HepG2 (cell line): ENCODE results near the gene PIGL. TPM values are rescaled to one million over a fixed set of nuclear protein-coding genes. Genes with fewer than 3 reads are reported as not detected.
A peak's percentile ranks its signal among the peaks of the same experiment; 100 is the strongest.

Source experiments
- AHR ChIP-seq: IDR thresholded peaks from 2 replicates; pipeline ENCODE4 v1.6.1; 2018; ENCODE audit warnings: missing genetic modification reagents, missing compliant biosample characterization
- GATAD2A ChIP-seq: IDR thresholded peaks from 2 replicates; pipeline ENCODE4 v1.6.1; 2016
- RXRB ChIP-seq: IDR thresholded peaks from 2 replicates; pipeline ENCODE4 v1.6.1; 2016; ENCODE audit warnings: borderline replicate concordance, missing genetic modification reagents, missing compliant biosample characterization
- SNRNP70 ChIP-seq: fragments of 200-400 bp; formaldehyde crosslinking; IDR thresholded peaks from 2 replicates; pipeline ENCODE4 v1.6.1; 2017; ENCODE audit warnings: mild to moderate bottlenecking, low read depth, low read length, moderate library complexity
- SP1 ChIP-seq, 2 experiments: fragments of 450-650 bp in 1 of 2; sonication (generic) in 1 of 2; formaldehyde crosslinking in 1 of 2; IDR thresholded peaks; 2 replicates each; pipeline versions ENCODE4 v1.4.0 to v1.6.1; 2016 to 2020; ENCODE audit warnings: missing genetic modification reagents in 1 of 2
- SRF ChIP-seq: IDR thresholded peaks from 2 replicates; pipeline ENCODE4 v1.6.1; 2011; ENCODE audit warnings: mild to moderate bottlenecking, low read depth, low read length, moderate library complexity
- ZBTB38 ChIP-seq: sonication (generic); formaldehyde crosslinking; IDR thresholded peaks from 2 replicates; pipeline ENCODE4 v1.5.1; 2020; ENCODE audit warnings: mild to moderate bottlenecking, missing genetic modification reagents
- ZFP1 ChIP-seq: IDR thresholded peaks from 2 replicates; pipeline ENCODE4 v1.6.1; 2016
- ZFY ChIP-seq: sonication (generic); formaldehyde crosslinking; IDR thresholded peaks from 2 replicates; pipeline ENCODE4 v1.4.0; 2020; ENCODE audit warnings: missing genetic modification reagents
- ZNF18 ChIP-seq: sonication (generic); formaldehyde crosslinking; IDR thresholded peaks from 2 replicates; pipeline ENCODE4 v1.8.0; 2022; ENCODE audit warnings: mild to moderate bottlenecking, missing genetic modification reagents; ENCODE audit not compliant: insufficient replicate concordance
- ZNF430 ChIP-seq: sonication (generic); formaldehyde crosslinking; IDR thresholded peaks from 2 replicates; pipeline ENCODE4 v1.9.0; 2021; ENCODE audit warnings: mild to moderate bottlenecking, missing genetic modification reagents
- ZNF44 ChIP-seq: sonication (generic); formaldehyde crosslinking; IDR thresholded peaks from 2 replicates; pipeline ENCODE4 v1.5.1; 2020; ENCODE audit warnings: mild to moderate bottlenecking, missing genetic modification reagents
- polyA plus RNA-seq, 8 experiments: library from polyadenylated mRNA; depleted of rRNA in 3 of 8; stranded (reverse) in 7 of 8; unstranded in 1 of 8; fragments of >200 nt; fragmentation: Illumina TruSeq in 4 of 8; extraction: Trizol in 4 of 8; gene quantifications; 2 replicates each; pipeline versions ENCODE4 v1.2.1 to v1.2.3, GENCODE V29; 2011 to 2016; ENCODE audit warnings: low read depth in 4 of 8, missing spikeins in 1 of 8, mixed read lengths in 1 of 8; ENCODE audit not compliant: insufficient read depth in 1 of 8
- total RNA-seq, 5 experiments: library from RNA; depleted of rRNA; stranded (reverse); fragments of >200 nt; fragmentation: Illumina TruSeq; extraction: Trizol; gene quantifications; 2 replicates each; pipeline ENCODE4 v1.2.3, GENCODE V29; 2016; ENCODE audit warnings: low read depth in 1 of 5
- TF ChIP-seq, protein P1 (sequence below): sonication (generic); formaldehyde crosslinking; IDR thresholded peaks from 2 replicates; pipeline ENCODE4 v1.9.0; 2022; ENCODE audit warnings: low read depth, missing genetic modification reagents
- TF ChIP-seq, protein P2 (sequence below): IDR thresholded peaks from 2 replicates; pipeline ENCODE4 v1.6.1; 2016; ENCODE audit warnings: low read depth, missing genetic modification reagents, missing compliant biosample characterization
- TF ChIP-seq, protein P3 (sequence below): IDR thresholded peaks from 2 replicates; pipeline ENCODE4 v1.6.1; 2018; ENCODE audit warnings: missing genetic modification reagents, mild to moderate bottlenecking, missing compliant biosample characterization
- TF ChIP-seq, protein P4 (sequence below): sonication (generic); formaldehyde crosslinking; IDR thresholded peaks from 2 replicates; pipeline ENCODE4 v1.4.0; 2020; ENCODE audit warnings: missing genetic modification reagents

The PIGL gene
- total and polyA plus RNA-seq, 2 of the 13 experiments (the other 11 are each of a cell fraction or from before 2014, with no cell fraction given): 28.5 to 63.8 TPM

DNA sequence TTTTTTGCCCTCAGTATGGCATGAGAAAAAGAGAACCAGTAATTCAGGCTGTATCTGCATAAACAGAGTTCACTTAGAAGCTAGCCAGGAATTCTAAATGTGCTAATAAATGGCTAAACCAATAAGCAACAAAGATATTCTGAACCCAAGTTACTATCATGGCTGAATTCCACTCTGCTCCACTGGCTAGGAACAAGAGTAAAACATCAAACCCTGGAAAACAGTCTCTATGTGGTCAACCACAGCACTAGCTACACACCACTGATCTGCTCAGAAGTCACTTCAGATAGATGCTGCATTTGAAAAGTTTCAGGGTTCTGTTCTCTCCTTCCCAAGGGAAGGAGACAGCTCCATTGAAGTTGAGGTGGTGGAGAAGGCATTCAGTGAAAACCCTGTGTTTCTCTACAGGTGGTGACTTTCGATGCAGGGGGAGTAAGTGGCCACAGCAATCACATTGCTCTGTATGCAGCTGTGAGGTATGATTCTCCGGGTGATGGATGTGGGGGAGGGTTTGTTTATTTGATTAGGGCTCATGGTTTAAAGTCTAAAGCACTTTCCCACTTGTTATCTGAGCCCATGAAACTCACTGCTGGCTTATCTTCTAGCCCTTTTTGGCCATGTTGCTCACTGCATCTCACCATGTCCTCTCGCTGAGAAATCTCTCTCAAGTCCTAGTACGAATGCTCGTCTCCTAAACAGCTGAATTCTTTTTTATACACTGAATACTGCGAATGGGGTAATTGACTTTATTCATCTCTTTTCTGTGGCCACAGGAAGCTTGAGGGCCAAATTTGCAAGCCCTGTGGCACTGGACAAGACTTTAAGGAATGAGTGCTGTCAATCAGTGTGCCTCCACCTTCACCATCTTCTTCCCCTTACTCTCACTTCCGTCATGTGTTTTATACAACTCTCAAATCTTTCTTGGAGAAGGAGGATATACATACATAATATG lies 96.4 kb downstream of the PIGL start (continued):
- TF ChIP-seq ZFY: 0 out of 2 replicates have a peak, but pooled peaks have one; percentile 11
- TF ChIP-seq GATAD2A (CRISPR knock-in tag): peak; percentile 80
- TF ChIP-seq, protein P1, sequence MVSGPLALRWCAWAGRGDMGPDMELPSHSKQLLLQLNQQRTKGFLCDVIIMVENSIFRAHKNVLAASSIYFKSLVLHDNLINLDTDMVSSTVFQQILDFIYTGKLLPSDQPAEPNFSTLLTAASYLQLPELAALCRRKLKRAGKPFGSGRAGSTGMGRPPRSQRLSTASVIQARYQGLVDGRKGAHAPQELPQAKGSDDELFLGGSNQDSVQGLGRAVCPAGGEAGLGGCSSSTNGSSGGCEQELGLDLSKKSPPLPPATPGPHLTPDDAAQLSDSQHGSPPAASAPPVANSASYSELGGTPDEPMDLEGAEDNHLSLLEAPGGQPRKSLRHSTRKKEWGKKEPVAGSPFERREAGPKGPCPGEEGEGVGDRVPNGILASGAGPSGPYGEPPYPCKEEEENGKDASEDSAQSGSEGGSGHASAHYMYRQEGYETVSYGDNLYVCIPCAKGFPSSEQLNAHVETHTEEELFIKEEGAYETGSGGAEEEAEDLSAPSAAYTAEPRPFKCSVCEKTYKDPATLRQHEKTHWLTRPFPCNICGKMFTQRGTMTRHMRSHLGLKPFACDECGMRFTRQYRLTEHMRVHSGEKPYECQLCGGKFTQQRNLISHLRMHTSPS (CRISPR knock-in tag): no peak
- TF ChIP-seq ZNF430 (CRISPR knock-in tag): peak; percentile 71; the same call in 1 of the 2 replicates
- TF ChIP-seq AHR: no peak
- 0 out of 2 replicates have a peak, but pooled peaks have one; percentile 36 for TF ChIP-seq ZBTB38 (CRISPR knock-in tag)
- TF ChIP-seq SNRNP70: no peak
- TF ChIP-seq, protein P2, sequence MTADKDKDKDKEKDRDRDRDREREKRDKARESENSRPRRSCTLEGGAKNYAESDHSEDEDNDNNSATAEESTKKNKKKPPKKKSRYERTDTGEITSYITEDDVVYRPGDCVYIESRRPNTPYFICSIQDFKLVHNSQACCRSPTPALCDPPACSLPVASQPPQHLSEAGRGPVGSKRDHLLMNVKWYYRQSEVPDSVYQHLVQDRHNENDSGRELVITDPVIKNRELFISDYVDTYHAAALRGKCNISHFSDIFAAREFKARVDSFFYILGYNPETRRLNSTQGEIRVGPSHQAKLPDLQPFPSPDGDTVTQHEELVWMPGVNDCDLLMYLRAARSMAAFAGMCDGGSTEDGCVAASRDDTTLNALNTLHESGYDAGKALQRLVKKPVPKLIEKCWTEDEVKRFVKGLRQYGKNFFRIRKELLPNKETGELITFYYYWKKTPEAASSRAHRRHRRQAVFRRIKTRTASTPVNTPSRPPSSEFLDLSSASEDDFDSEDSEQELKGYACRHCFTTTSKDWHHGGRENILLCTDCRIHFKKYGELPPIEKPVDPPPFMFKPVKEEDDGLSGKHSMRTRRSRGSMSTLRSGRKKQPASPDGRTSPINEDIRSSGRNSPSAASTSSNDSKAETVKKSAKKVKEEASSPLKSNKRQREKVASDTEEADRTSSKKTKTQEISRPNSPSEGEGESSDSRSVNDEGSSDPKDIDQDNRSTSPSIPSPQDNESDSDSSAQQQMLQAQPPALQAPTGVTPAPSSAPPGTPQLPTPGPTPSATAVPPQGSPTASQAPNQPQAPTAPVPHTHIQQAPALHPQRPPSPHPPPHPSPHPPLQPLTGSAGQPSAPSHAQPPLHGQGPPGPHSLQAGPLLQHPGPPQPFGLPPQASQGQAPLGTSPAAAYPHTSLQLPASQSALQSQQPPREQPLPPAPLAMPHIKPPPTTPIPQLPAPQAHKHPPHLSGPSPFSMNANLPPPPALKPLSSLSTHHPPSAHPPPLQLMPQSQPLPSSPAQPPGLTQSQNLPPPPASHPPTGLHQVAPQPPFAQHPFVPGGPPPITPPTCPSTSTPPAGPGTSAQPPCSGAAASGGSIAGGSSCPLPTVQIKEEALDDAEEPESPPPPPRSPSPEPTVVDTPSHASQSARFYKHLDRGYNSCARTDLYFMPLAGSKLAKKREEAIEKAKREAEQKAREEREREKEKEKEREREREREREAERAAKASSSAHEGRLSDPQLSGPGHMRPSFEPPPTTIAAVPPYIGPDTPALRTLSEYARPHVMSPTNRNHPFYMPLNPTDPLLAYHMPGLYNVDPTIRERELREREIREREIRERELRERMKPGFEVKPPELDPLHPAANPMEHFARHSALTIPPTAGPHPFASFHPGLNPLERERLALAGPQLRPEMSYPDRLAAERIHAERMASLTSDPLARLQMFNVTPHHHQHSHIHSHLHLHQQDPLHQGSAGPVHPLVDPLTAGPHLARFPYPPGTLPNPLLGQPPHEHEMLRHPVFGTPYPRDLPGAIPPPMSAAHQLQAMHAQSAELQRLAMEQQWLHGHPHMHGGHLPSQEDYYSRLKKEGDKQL (CRISPR knock-in tag): 0 out of 2 replicates have a peak, but pooled peaks have one; percentile 66
- peak; percentile 69 for TF ChIP-seq SRF
- TF ChIP-seq, protein P3, sequence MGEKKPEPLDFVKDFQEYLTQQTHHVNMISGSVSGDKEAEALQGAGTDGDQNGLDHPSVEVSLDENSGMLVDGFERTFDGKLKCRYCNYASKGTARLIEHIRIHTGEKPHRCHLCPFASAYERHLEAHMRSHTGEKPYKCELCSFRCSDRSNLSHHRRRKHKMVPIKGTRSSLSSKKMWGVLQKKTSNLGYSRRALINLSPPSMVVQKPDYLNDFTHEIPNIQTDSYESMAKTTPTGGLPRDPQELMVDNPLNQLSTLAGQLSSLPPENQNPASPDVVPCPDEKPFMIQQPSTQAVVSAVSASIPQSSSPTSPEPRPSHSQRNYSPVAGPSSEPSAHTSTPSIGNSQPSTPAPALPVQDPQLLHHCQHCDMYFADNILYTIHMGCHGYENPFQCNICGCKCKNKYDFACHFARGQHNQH: peak; percentile 77
- peak; percentile 35 for TF ChIP-seq ZNF18 (CRISPR knock-in tag)
- no peak for TF ChIP-seq ZFP1 (CRISPR knock-in tag)
- TF ChIP-seq SP1 (IDR thresholded peaks at IDR 0.05): no peak
- TF ChIP-seq SP1 (CRISPR knock-in tag; IDR thresholded peaks at IDR 0.05): 0 out of 2 replicates have a peak, but pooled peaks have one; percentile 19
- TF ChIP-seq, protein P4, sequence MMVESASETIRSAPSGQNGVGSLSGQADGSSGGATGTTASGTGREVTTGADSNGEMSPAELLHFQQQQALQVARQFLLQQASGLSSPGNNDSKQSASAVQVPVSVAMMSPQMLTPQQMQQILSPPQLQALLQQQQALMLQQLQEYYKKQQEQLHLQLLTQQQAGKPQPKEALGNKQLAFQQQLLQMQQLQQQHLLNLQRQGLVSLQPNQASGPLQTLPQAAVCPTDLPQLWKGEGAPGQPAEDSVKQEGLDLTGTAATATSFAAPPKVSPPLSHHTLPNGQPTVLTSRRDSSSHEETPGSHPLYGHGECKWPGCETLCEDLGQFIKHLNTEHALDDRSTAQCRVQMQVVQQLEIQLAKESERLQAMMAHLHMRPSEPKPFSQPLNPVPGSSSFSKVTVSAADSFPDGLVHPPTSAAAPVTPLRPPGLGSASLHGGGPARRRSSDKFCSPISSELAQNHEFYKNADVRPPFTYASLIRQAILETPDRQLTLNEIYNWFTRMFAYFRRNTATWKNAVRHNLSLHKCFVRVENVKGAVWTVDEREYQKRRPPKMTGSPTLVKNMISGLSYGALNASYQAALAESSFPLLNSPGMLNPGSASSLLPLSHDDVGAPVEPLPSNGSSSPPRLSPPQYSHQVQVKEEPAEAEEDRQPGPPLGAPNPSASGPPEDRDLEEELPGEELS (CRISPR knock-in tag): peak; percentile 94
- TF ChIP-seq ZNF44 (CRISPR knock-in tag): peak; percentile 42; the same call in 1 of the 2 replicates
- TF ChIP-seq RXRB: peak; percentile 66; the same call in 1 of the 2 replicates
